Esophagus muscularis mucosa (tissue), 4 donors: ENCODE measurements around the gene MAGEF1.

ENCODE experiments used
- CTCF ChIP-seq, 3 experiments: fragments of 200-600 bp in 2 of 3; fragments of 450-650 bp in 1 of 3; sonication (generic) in 2 of 3; IDR thresholded peaks; one replicate each; pipeline ENCODE4 v1.5.1; 2017 to 2019; ENCODE audit warnings: antibody characterized with exemption in 3 of 3, mild to moderate bottlenecking in 2 of 3, moderate library complexity in 1 of 3
- EP300 ChIP-seq: sonication (generic); formaldehyde crosslinking; IDR thresholded peaks from one replicate; pipeline ENCODE4 v1.6.1; 2017; ENCODE audit warnings: antibody characterized with exemption
- POLR2A ChIP-seq: fragments of 450-650 bp; IDR thresholded peaks from one replicate; pipeline ENCODE4 v1.6.1; 2017; ENCODE audit warnings: antibody characterized with exemption, moderate library complexity, mild to moderate bottlenecking, low read depth
- POLR2AphosphoS5 ChIP-seq, 2 donors: sonication (generic); formaldehyde crosslinking; IDR thresholded peaks; one replicate each; pipeline ENCODE4 v1.6.1; 2017; ENCODE audit warnings: antibody characterized with exemption in 2 of 2

GRCh38 chr3:184670091-184670602 lies 41.7 kb downstream of the MAGEF1 start:
- TF ChIP-seq CTCF (IDR thresholded peaks at IDR 0.05) = no peak
- TF ChIP-seq EP300 = no peak
- TF ChIP-seq POLR2AphosphoS5 (IDR thresholded peaks at IDR 0.05) = no peak
- TF ChIP-seq POLR2A = no peak
